A549 (cell line): ENCODE measurements around the gene TBX1.

Experiments
- JUNB ChIP-seq: fragments of >200 bp; sonication (Bioruptor Twin); formaldehyde crosslinking; IDR thresholded peaks from 2 replicates; pipeline ENCODE4 v1.6.1; 2016
- MYC ChIP-seq: IDR thresholded peaks from 2 replicates; pipeline ENCODE4 v1.6.1; 2012; ENCODE audit warnings: mild to moderate bottlenecking, inconsistent platforms, low read length, improper control_type of control experiment, borderline replicate concordance
- NPAS2 ChIP-seq: fragments of 250-450 bp; sonication (Bioruptor Pico); IDR thresholded peaks from 2 replicates; pipeline ENCODE4 v1.8.0; 2022; ENCODE audit warnings: mild to moderate bottlenecking, moderate library complexity, borderline replicate concordance
- NR3C1 ChIP-seq: fragments of >200 bp; sonication (Bioruptor Twin); formaldehyde crosslinking; IDR thresholded peaks from 3 replicates; pipeline ENCODE4 v1.6.1; 2017
- PHF8 ChIP-seq: fragments of 200-600 bp; sonication (generic); IDR thresholded peaks from 2 replicates; pipeline ENCODE4 v1.6.1; 2016; ENCODE audit warnings: low read depth, mild to moderate bottlenecking, antibody characterized with exemption, moderate library complexity, borderline replicate concordance
- POLR2A ChIP-seq: IDR thresholded peaks from 2 replicates; pipeline ENCODE4 v1.6.1; 2012; ENCODE audit warnings: mild to moderate bottlenecking, low read length
- RAD21 ChIP-seq, 2 experiments: fragments of >200 bp in 1 of 2; sonication (Bioruptor Twin) in 1 of 2; formaldehyde crosslinking in 1 of 2; IDR thresholded peaks in 1 of 2; conservative IDR thresholded peaks in 1 of 2; 2 replicates in 1 of 2; 3 replicates in 1 of 2; pipeline ENCODE4 v1.6.1; 2012 to 2018; ENCODE audit warnings: inconsistent platforms in 1 of 2
- RCOR1 ChIP-seq: fragments of 150-350 bp; IDR thresholded peaks from 2 replicates; pipeline ENCODE4 v1.6.1; 2014; ENCODE audit warnings: antibody characterized with exemption, low read length, low read depth
- REST ChIP-seq: fragments of 200-600 bp; sonication (generic); IDR thresholded peaks from 2 replicates; pipeline ENCODE4 v1.6.1; 2016; ENCODE audit warnings: antibody characterized with exemption, mild to moderate bottlenecking, moderate library complexity
- TF ChIP-seq, protein P1 (sequence below): fragments of >200 bp; sonication (Bioruptor Twin); formaldehyde crosslinking; IDR thresholded peaks from 3 replicates; pipeline ENCODE4 v1.5.1; 2016

DNA sequence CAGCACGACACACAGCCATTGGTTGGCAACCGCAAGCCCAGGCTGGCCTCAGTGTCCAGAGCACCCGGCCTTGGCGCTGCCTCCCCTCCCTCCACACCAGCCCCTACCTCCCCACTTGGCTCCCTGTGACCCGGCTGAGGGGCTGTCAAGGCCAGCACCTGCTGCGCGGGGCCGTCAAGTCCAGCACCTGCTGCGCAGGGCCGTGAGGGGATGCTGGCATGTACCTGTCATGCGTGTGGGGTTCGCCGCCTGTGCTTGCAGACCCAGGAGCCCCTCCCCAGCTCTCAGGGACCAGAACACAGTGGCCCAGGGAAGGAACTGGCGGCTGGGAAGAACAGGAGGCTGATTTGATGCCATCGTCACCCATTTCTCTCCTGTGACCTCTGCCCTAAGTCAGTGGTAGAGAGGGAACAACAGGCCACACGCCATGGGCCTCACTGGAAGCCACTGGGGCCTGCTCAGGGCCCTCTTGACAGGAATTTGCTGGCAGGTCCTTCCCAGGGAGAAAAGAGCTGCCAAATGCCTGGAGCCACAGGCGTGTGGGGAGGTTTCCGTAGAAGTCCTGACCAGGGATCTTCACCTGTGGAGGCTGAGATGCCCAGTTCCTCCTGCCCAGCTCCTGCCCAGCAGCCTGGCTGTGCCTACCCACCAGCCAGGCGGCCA, 37.6 kb downstream of the TBX1 start:
- no peak for TF ChIP-seq MYC
- TF ChIP-seq, protein P1, sequence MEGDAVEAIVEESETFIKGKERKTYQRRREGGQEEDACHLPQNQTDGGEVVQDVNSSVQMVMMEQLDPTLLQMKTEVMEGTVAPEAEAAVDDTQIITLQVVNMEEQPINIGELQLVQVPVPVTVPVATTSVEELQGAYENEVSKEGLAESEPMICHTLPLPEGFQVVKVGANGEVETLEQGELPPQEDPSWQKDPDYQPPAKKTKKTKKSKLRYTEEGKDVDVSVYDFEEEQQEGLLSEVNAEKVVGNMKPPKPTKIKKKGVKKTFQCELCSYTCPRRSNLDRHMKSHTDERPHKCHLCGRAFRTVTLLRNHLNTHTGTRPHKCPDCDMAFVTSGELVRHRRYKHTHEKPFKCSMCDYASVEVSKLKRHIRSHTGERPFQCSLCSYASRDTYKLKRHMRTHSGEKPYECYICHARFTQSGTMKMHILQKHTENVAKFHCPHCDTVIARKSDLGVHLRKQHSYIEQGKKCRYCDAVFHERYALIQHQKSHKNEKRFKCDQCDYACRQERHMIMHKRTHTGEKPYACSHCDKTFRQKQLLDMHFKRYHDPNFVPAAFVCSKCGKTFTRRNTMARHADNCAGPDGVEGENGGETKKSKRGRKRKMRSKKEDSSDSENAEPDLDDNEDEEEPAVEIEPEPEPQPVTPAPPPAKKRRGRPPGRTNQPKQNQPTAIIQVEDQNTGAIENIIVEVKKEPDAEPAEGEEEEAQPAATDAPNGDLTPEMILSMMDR, result no peak
- no peak for TF ChIP-seq NR3C1
- TF ChIP-seq POLR2A, result no peak
- no peak for TF ChIP-seq PHF8
- no peak for TF ChIP-seq RAD21 (conservative IDR thresholded peaks at IDR 0.05 in 1 of 2, IDR thresholded peaks at IDR 0.05 in 1 of 2)
- no peak for TF ChIP-seq JUNB
- TF ChIP-seq NPAS2, result no peak
- no peak for TF ChIP-seq RCOR1
- no peak for TF ChIP-seq REST
